ENCODE data around the gene STAMBPL1.
A peak's percentile ranks its signal among the peaks of the same experiment; 100 is the strongest.
"Not testable (repeated sequence)": the region's sequence is repeated elsewhere in the genome, so short reads cannot be mapped to it uniquely, and the experiment has no call there.

Gene STAMBPL1

DNA sequence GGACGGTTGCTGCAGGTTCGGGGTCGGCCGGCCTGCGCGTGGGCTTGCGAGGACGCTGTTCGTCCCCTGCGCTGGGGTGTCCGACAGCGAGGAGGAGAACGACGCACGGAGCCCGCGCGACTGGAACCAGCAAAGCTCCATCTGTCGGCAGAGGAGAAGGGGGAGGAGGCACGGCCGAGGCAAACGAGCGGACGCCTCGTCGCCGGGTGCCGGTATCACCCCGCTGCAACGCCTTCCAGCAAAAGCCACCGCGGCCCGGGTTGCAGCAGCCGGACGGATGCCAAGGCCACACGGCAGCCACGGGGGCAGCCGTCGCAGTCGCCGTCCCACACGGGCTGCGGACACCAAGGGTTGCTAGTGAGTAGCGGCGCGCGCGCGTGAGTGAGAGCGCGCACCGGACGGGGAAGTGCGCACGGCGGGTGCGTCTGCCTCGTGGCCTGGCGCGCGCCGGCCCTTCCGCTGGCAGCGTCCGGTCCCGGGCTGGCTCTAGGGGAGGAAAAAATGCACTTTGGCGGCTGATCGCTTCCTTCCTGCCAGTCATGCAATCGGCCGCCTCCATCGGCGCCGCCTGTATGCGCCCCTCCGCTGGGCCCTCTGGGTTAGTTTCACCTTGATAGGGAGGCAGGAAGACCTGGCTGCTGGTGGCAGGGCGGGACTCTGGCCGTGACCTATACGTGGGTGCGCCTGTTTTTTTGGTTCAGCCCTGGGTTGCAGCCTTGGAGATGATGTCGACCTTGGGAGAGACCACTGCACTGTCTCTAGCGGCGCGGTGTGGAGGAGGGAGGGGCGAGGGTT is 434 bp downstream of the STAMBPL1 start:
- in situ Hi-C loops (cut with MboI; ENCODE audit: low pct_unique_long_range_greater_than_20kb, low sequenced_read_pairs, unreplicated experiment), result no loop called here
- TF ChIP-seq, protein P1, sequence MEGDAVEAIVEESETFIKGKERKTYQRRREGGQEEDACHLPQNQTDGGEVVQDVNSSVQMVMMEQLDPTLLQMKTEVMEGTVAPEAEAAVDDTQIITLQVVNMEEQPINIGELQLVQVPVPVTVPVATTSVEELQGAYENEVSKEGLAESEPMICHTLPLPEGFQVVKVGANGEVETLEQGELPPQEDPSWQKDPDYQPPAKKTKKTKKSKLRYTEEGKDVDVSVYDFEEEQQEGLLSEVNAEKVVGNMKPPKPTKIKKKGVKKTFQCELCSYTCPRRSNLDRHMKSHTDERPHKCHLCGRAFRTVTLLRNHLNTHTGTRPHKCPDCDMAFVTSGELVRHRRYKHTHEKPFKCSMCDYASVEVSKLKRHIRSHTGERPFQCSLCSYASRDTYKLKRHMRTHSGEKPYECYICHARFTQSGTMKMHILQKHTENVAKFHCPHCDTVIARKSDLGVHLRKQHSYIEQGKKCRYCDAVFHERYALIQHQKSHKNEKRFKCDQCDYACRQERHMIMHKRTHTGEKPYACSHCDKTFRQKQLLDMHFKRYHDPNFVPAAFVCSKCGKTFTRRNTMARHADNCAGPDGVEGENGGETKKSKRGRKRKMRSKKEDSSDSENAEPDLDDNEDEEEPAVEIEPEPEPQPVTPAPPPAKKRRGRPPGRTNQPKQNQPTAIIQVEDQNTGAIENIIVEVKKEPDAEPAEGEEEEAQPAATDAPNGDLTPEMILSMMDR (IDR thresholded peaks at IDR 0.05; ENCODE audit: extremely low read depth, insufficient read depth, missing control alignments), result peak; percentile 35
- DNase-seq (ENCODE audit: low spot score), result peak; percentile 80

DNA sequence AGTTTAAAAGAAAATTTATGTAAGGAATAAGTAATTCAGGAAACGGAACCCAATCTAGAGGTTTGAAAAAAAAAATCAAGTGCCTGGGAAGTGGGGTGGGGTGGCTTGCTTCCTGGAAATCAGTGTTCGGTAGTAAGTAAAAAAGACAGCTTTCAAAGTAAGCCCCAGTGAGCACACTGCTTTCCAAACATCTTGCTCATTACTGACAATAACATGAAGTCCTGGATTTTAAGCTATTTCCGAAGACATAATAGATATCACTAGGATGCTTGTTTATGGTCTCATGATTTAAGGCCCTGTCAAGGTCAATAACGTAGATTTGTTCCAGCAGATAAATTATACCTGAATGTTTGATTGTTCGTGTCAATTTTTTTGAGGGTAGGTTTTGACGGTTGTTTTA is 1.3 kb downstream of the STAMBPL1 start:
- in situ Hi-C loops (cut with MboI; ENCODE audit: low pct_unique_long_range_greater_than_20kb, low sequenced_read_pairs, unreplicated experiment), result no loop called here
- TF ChIP-seq, protein P1 (IDR thresholded peaks at IDR 0.05; ENCODE audit: extremely low read depth, insufficient read depth, missing control alignments), result no peak
- no peak for DNase-seq (ENCODE audit: low spot score)

DNA sequence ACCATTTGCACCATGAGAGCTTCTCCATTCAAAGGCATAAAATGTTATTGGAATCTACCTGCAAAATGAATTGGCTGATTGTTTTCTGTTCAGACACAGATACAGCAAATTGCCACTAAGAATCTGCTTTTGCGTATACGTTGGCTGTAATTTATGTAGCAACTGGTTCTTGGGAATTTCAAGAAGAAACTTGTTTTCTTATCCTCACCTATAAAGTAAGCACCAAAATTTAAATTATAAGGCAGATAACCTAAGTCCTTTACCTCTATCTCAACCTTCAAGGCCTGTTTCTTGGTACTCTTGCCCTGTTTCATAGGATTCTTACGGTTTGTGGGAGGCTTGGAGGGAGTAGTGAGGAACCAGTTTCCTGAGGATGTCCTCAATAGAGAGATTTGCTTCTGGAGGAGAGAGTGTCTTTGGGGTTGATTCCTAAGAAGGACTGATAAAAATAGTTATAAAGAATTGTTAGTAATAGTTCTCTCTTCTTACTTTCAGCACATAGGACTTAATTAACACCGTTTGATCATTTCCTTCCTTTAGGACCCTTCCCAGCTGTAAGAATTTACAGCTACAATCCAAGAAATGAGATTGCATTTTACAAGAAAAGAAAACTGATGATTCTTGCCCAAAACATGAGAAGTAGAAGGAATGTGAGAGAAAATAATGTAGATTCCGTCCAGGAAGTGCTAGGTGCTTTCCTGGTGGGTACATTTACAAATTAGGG is 2.0 kb downstream of the STAMBPL1 start:
- in situ Hi-C loops (cut with MboI; ENCODE audit: low pct_unique_long_range_greater_than_20kb, low sequenced_read_pairs, unreplicated experiment), result no loop called here
- TF ChIP-seq, protein P1 (IDR thresholded peaks at IDR 0.05; ENCODE audit: extremely low read depth, insufficient read depth, missing control alignments), result no peak
- DNase-seq (ENCODE audit: low spot score), result no peak

DNA sequence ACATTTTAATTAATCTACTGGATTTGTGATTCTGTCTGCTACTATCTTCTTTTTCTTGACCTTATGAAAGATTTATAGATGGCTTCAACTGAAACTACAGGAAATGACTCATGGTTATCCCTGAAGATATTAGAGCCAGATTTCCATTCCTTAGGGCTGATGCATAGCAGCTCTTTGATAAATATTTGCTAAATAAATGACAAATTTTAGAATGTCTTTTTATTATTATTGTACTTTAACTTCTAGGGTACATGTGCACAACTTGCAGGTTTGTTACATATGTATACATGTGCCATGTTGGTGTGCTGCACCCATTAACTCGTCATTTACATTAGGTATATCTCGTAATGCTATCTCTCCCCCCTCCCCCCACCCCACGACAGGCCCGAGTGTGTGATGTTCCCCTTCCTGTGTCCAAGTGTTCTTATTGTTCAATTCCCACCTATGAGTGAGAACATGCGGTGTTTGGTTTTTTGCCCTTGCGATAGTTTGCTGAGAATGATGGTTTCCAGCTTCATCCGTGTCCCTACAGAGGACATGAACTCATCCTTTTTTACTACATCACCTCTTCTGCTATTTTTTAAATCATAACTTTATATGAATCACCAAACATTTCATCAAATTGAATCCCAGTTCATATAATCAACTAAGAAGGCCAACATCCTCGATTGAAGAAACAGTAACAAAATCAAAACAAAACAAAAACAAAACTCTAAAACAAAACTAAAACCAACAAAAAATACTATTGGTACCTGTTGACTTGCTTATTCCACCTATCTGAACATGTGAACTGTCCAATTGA is 2.8 kb downstream of the STAMBPL1 start:
- DNase-seq (ENCODE audit: low spot score); in situ Hi-C loops (cut with MboI; ENCODE audit: low pct_unique_long_range_greater_than_20kb, low sequenced_read_pairs, unreplicated experiment): not testable (repeated sequence)

DNA sequence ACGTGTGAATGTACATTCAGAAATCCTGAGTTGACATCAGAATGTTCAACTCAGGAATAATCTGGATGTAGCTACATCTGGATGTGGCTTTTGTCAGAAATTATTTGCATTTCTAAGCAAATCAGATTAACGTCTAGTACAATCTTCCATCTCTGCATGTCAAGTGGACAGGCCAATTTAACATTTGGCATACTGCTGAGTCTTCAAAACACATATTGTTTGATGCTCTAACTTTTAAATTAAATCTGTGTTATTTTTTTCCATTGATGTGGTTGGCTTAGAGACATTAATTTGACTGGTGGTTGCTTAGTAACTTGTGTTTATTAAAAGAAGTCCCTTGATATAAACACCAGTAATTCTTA is 3.4 kb downstream of the STAMBPL1 start:
- in situ Hi-C loops (cut with MboI; ENCODE audit: low pct_unique_long_range_greater_than_20kb, low sequenced_read_pairs, unreplicated experiment), result no loop called here
- no peak for DNase-seq (ENCODE audit: low spot score)
- TF ChIP-seq, protein P1 (IDR thresholded peaks at IDR 0.05; ENCODE audit: extremely low read depth, insufficient read depth, missing control alignments), result no peak

DNA sequence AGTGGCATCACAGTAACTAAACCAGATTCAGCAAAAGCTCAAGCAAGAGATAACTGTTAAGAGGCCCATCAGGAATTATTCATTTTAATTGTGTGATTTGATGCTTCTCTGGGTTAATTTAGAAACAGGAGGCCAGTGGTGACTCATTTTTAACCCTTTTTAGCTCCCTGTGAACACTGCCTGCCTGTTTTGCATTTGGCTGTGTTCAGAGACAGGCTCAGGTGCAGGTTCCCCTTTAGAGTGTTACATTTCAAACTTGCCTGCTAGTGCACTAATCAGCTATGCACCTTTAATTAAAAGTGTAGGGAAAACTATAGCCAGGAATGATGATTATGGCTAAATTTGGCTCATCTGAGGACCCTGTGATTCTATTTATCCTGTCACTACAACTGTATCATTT is 6.5 kb downstream of the STAMBPL1 start:
- peak; percentile 49 for DNase-seq (ENCODE audit: low spot score)
- in situ Hi-C loops (cut with MboI; ENCODE audit: low pct_unique_long_range_greater_than_20kb, low sequenced_read_pairs, unreplicated experiment), result no loop called here
- TF ChIP-seq, protein P1 (IDR thresholded peaks at IDR 0.05; ENCODE audit: extremely low read depth, insufficient read depth, missing control alignments), result no peak
